RWPE1 (cell line): Measurements from ENCODE around the gene CRACR2A.

Experiments
- CTCF ChIA-PET: fragments of 350-600 bp; sonication (Branson Sonifier 250); formaldehyde crosslinking; extraction: SDS; loops from one replicate; lab custom pipeline; 2021; lab: Yijun Ruan, JAX
- POLR2A ChIA-PET: fragments of 400-600 bp; formaldehyde crosslinking; extraction: SDS; loops from one replicate; lab custom pipeline; 2020; ENCODE audit warnings: antibody characterized with exemption; ENCODE audit not compliant: low non-redundant PET; lab: Yijun Ruan, JAX
- DNase-seq: peaks from one replicate; pipeline ENCODE4 v3.0.0; 2012; ENCODE audit warnings: low spot score
- H3K27ac ChIP-seq: fragments of 450-650 bp; 2 replicates; pipeline ENCODE4 v1.5.1; 2017
- TF ChIP-seq, protein P1 (sequence below): fragments of 450-650 bp; conservative IDR thresholded peaks from 2 replicates; pipeline ENCODE4 v1.5.1; 2017; ENCODE audit warnings: low read depth, mild to moderate bottlenecking

CRACR2A gene

DNA sequence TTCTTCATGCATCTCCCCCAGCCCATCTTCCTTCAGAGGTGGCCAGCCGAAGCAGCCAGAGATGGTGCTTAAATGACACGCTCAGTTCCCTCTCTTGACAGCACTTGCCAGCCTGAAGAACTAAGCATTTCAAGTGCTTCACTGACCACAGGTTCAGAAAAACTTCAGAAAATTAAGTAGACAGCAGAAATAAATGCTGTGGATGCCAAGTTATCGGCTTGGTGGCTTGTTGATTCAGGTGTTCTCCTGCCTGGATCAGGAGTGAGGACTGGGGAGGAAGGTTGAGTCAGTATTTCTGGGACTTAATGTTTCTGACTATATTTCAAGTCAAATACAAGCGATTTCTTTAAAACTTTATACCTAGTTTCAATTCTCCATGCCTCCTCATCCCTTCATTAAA is 58.2 kb downstream of the CRACR2A start:
- ChIA-PET CTCF (no interaction called here), POLR2A (no interaction called here)
- TF ChIP-seq, protein P1, sequence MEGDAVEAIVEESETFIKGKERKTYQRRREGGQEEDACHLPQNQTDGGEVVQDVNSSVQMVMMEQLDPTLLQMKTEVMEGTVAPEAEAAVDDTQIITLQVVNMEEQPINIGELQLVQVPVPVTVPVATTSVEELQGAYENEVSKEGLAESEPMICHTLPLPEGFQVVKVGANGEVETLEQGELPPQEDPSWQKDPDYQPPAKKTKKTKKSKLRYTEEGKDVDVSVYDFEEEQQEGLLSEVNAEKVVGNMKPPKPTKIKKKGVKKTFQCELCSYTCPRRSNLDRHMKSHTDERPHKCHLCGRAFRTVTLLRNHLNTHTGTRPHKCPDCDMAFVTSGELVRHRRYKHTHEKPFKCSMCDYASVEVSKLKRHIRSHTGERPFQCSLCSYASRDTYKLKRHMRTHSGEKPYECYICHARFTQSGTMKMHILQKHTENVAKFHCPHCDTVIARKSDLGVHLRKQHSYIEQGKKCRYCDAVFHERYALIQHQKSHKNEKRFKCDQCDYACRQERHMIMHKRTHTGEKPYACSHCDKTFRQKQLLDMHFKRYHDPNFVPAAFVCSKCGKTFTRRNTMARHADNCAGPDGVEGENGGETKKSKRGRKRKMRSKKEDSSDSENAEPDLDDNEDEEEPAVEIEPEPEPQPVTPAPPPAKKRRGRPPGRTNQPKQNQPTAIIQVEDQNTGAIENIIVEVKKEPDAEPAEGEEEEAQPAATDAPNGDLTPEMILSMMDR, result no peak
- no peak for DNase-seq
- H3K27ac ChIP-seq, result no peak overlapping the region

DNA sequence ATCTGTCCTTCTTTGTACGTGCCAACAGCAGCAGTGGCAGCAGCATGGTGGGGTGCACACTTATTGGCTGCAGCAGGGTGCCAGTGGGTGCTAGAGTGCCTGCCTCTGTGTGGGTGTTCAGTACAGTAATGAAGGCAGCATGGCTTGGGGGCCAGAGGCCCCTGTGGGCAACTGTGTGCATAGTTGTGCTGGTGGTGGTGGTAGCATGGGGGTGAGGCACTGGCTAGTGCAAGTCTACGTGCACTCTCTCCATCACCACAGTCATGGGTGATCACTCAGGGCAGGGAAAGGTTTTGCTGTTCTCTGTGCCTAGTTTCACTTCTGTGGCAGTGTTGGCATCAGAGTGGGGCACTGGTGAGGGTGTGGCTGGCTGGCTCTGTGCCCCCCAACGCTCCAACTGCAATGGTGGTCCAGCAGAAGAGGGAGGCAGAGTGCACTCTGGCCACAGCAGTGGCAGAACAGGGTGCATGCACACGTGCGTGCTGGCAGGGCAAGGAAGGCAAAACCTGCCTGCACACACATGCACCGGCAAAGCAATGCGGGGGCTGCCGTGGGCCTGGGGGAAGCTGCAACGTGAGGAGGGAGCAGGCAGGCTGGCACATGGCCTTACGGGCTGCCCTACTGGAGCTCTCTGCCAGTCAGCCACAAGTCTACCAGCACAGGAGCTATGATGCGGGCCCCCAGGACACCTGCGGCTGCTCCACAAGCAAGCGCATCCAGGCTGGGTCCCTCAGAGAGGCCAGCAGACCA is 60.1 kb downstream of the CRACR2A start:
- POLR2A ChIA-PET, result no interaction called here
- DNase-seq, result no peak
- TF ChIP-seq, protein P1, result no peak
- no peak overlapping the region for H3K27ac ChIP-seq
- CTCF ChIA-PET, result no interaction called here

DNA sequence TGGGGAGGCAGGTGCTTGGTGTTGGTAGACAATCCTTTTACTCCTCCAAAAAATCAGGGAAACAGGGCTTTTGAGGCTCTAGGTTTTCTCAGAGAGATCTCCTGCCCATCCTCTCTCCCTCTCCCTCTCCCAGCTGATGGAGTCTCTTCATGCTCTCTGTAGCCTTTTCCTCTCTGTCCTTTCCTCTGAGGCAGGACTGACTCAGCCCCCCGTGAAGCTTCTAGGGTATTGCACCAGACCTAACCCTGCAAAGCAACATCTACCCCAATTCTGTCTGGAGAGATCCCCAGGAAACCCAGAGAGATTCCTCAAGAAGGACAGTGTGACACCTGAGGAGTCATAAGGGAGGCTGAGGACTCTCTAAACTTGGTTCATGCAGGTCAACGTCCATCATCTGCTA is 66.4 kb downstream of the CRACR2A start:
- CTCF ChIA-PET, result no interaction called here
- DNase-seq, result no peak
- TF ChIP-seq, protein P1, result no peak
- POLR2A ChIA-PET, result no interaction called here
- no peak overlapping the region for H3K27ac ChIP-seq

DNA sequence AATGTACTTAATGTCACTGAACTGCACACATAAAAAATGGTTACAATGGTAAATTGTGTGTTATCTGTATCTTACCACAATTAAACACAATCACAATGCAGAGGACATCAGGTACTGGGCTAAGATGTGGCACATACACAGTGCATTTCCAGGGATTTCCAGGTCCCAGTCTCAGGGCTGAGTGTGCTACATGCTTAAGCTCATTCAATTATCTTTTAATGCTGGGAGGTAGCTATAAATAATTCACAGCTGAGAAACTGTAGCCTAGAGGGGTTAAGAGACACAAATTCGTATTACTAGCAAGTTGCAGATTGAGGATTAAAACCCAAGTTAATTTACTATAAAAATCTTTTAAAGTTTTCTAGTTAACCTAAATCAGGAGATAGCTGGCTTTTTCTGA is 67.1 kb downstream of the CRACR2A start:
- no peak for DNase-seq
- POLR2A ChIA-PET, result no interaction called here
- CTCF ChIA-PET, result interaction anchor here (1.1 kb wide), 1 partner anchor 386 kb away, joined by 5 read pairs; no protein-coding TSS in a partner anchor
- no peak overlapping the region for H3K27ac ChIP-seq
- TF ChIP-seq, protein P1, result no peak

DNA sequence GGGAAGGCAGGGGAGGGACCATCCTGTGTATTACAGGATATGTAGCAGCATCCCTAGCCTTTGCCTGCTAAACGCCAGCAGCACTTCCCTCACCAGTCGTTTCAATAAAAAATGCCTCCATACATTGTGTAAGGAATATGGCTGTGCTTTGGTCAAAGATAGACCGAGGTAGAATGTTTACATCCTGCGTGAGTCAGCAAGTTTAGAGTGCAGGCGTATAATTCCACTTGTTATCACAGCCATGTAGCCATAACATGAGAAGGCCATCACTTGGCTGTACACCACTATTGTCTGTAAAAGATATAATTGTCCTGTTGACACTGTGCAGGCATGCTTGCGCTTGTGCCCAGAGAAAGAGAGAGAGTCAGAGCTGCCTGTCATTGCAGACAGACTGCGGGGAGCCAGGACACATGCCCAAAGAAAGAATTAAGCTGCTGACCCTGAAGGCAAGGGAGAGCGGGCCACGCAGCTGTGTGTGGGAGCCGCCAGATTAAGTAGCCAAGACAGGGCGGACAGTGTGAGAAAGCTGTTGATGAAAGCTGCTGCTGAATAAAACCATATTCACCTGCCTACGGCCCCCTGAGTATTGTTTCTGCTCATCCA is 68.4 kb downstream of the CRACR2A start:
- TF ChIP-seq, protein P1, result no peak
- DNase-seq, result no peak
- ChIA-PET POLR2A (no interaction called here), CTCF (interaction anchor here (1.1 kb wide), 1 partner anchor 384 kb away, joined by 5 read pairs; no protein-coding TSS in a partner anchor)
- H3K27ac ChIP-seq, result no peak overlapping the region

DNA sequence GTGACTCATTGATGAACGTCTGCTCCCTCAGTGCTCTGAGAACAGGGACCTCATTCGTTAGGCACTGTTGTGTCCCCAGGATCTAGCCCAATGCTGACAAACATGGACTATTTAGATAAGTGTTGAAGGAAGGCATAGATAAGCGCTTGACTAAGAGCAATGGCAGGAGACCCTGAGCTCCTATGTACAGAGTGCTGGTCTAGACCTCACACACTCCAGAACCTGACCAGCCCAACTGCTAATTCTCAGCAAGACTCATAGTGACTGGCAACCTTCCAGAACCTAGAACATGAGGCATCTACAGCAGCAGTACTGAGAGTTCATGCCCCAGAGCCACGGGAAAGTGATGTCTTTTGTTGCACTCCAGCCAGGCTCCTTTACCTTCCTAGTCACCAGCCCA is 69.2 kb downstream of the CRACR2A start:
- CTCF ChIA-PET, result interaction anchor here (0.6 kb wide), 2 partner anchors 922 to 1652 kb away, joined by 3 to 5 read pairs; no protein-coding TSS in a partner anchor
- TF ChIP-seq, protein P1, result no peak

More for the DNA sequence above, 69.2 kb downstream of the CRACR2A start:
- POLR2A ChIA-PET, result no interaction called here
- no peak overlapping the region for H3K27ac ChIP-seq
- DNase-seq, result no peak
